ENCODE measurements around the gene FOXL3.

- TF ChIP-seq CTCF (IDR thresholded peaks at IDR 0.05) (no peak), FOXM1 (IDR thresholded peaks at IDR 0.05; ENCODE audit: low read depth) (no peak), EP300 (IDR thresholded peaks at IDR 0.05; ENCODE audit: borderline replicate concordance in 1 of 2, low read depth in 1 of 2, low read length in 1 of 2) (no peak), MAX (IDR thresholded peaks at IDR 0.05; ENCODE audit: low read depth) (no peak), TAF1 (IDR thresholded peaks at IDR 0.05; ENCODE audit: borderline replicate concordance, low read depth, low read length) (no peak), EZH2phosphoT487 (IDR thresholded peaks at IDR 0.05; ENCODE audit: borderline replicate concordance, low read depth) (no peak), ZBTB33 (IDR thresholded peaks at IDR 0.05; ENCODE audit: borderline replicate concordance, low read depth) (no peak), SMC3 (IDR thresholded peaks at IDR 0.05; ENCODE audit: low read depth, low read length) (no peak)
These were observed 49.0 kb downstream of the FOXL3 start for GRCh38 chr7:339062-339342.
